GM18498 (cell line): Measurements from ENCODE around the gene ST6GALNAC3.
"Not testable (repeated sequence)": the region's sequence is repeated elsewhere in the genome, so short reads cannot be mapped to it uniquely, and the experiment has no call there.

Experiments used
- ATAC-seq: cut with Tn5 transposase; IDR thresholded peaks from one replicate; pipeline ENCODE4 v1.9.1; 2021; ENCODE audit warnings: mild to moderate bottlenecking, moderate library complexity; ENCODE audit not compliant: unreplicated experiment

Gene ST6GALNAC3

GRCh38 chr1:76238094-76238628 lies 163.6 kb downstream of the ST6GALNAC3 start:
- no peak for ATAC-seq

DNA sequence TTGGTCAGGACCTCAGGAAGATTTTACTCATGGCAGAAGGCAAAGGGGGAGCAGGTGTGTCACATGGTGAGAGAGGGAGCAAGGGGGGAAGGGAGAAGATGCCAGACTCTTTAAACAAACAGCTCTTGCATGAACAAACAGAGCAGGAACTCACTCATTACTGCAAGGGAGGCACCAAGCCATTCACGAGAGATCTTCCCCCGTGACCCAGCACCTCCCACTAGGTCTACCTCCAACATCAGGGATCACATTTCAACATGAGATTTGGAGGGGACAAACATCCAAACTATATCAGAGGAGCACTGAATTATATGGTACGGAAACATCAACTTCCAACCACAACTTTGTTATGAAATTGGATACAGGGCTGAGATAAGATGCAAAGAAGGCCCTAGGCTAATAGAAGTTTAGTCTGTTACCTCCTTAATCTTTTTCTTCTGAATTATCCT lies 164.9 kb downstream of the ST6GALNAC3 start:
- ATAC-seq: no peak

- no peak for ATAC-seq
Observed at GRCh38 chr1:76240316-76240715, 165.8 kb downstream of the ST6GALNAC3 start.

GRCh38 chr1:76242587-76242986 lies 168.0 kb downstream of the ST6GALNAC3 start:
- ATAC-seq: not testable (repeated sequence)

DNA sequence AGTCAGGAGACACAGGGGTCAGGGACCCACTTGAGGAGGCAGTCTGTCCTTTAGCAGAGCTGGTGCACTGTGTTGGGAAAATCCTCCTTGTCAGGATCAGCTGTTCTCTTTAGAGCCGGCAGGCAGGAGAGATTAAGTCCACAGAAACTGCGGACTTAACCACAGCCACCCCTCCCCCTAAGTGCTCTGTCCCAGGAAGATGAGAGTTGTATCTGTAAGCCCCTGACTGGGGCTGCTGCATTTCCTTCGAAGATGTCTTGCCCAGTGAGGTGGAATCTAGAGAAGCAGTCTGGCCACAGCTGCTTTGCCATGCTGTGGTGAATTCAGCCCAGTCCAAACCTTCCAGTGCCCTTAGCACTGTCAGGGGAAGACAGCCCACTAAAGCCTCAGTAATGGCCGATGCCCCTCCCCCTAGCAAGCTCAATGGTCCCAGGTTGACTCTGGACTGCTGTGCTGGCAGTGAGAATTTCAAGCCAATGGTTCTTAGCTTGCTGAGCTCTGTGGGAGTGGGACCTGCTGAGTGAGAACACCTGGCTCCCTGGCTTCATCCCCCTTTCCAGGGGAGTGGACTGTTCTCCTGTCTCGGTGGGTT lies 172.8 kb downstream of the ST6GALNAC3 start:
- ATAC-seq: no peak

GRCh38 chr1:76250271-76250670 lies 175.7 kb downstream of the ST6GALNAC3 start:
- no peak for ATAC-seq

GRCh38 chr1:76252431-76252830 lies 177.9 kb downstream of the ST6GALNAC3 start:
- no peak for ATAC-seq

DNA sequence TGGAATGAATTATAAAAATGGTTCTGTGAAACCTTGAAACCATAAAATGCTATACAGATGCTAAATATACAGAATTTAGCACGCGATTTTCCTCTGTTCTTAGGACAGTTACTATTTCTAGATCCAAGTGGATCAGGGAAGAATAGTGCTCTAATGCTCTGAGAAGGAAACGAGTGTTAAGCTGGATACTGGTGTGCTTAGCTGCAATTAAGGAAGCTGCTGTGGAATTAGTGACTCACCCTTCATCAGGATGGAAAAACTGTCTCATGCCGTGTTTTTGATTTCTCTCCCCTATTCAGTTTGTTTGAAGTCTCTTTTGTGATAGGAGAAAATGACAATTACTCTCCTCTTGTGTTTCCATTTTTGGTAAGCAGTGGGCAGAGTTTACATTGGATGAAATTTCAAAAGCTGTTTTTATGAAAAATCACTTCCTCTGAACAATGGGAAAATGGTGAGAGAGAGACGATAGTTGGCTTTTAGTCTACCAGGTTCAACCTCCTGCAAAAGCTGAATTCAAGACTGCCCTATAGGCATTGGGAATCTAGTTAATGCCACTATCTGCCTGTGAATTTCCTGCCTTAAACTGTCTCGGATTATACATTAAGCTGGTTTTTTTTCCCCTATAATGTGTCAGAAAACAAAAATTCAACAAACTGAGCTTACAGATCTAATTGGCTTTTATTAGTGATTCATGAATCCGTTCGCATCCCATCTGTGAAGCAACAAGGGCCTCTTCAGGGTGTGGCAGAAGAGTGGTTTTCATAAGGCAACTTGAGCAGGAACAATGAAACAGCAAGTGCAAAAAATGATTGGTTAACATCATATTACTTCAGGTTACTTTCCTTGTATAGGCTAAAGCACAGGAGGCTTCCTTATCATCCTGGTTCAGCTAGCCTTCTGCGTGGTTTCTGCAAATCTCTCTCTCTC lies 179.8 kb downstream of the ST6GALNAC3 start:
- no peak for ATAC-seq

- no peak for ATAC-seq
Observed at GRCh38 chr1:76256289-76257223, 182.0 kb downstream of the ST6GALNAC3 start.

DNA sequence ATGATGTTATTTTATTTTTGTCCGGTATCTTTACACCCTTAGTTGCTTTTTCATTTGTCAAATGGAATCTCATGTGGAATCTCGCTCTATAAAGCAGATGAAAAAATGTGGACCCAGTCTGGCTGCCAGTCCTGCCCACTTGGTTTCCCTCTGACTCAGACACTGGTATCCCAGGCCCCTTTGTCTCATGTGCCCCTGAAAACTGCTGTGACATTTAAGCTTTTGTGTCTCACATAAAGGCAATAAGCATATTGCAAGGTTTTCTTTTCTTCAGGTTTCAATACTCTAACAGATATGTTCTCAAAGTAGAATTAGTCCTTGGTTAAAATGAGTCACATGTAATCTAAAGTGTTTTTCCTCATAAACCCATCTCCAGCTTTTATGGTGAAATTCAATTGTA lies 183.3 kb downstream of the ST6GALNAC3 start:
- no peak for ATAC-seq

- ATAC-seq: no peak
Observed at GRCh38 chr1:76259270-76259669, 184.7 kb downstream of the ST6GALNAC3 start.

- ATAC-seq: no peak
Observed at GRCh38 chr1:76260279-76260678, 185.7 kb downstream of the ST6GALNAC3 start.

DNA sequence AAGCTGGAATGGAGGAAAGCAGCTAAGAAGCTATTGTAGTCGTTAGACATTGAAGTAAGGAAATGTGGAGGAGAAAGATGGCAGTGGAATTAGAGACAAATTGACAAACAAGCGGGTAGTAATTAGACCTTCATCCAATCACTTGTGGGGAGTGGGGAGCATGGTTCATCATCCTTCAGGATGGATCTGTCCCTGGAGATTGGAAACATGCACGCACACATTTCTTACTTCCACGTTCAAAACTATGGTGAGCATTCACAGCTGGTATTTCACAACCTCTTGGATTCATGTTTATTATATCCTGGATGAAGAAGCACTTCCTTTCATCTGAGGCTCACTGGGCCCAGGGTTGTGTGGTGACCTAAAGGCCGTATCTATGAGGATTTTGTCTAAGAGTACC lies 188.1 kb downstream of the ST6GALNAC3 start:
- ATAC-seq: no peak

DNA sequence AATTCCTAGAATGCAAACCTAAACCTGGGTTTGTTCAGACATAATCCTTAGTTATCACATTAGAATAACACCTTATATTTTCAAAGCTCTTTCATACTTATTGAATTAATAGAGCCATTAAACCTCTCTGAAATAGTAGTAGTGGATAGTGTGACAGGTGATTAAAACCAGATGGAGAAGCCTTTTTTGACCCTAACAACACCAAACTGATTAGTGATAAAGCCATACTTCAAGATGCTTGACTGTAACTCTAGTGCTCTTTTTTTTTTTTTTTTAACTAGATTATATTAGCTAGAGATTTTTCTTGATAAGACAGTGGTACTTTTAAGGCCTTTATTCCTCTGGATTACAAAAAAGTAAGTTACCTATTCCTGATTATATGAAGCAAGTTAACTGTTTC lies 190.1 kb downstream of the ST6GALNAC3 start:
- ATAC-seq: no peak

DNA sequence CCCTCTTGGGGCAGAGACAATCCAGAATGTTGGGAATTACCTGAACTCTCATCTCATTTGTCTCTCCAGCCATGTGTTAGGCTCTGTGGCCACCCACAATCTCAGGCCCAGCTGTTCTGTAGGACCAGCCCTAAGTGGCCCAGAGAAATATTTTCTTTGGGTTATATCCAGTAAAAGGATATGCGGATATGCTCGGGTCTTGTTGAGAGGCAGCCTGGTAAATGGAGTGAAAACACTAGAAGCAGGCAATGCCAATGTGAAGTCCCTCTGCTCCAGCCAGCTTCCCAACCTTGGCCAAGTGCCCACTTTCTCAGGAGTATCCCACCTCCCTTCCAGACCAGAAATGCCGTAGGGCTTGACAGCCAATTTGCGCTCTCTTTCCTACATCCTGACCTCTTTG lies 192.2 kb downstream of the ST6GALNAC3 start:
- no peak for ATAC-seq

DNA sequence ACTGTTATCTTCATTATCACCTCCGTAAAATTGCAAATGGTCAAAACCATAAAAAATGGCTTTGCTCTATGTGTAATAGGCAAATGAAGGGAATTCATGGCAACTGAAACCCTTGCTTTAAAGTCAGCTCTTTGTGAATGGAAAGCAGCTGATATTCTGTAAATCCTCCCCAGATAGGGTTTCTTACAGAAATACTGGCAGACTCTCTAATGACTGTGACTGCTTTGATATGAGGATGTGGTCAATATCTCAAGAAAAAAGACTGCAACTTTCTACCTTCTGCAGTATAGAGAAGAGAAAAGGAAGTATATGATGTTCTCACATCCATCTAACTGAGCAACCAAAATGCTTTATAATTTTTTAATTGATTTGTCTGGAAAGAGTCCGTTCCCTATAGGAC lies 193.1 kb downstream of the ST6GALNAC3 start:
- no peak for ATAC-seq

DNA sequence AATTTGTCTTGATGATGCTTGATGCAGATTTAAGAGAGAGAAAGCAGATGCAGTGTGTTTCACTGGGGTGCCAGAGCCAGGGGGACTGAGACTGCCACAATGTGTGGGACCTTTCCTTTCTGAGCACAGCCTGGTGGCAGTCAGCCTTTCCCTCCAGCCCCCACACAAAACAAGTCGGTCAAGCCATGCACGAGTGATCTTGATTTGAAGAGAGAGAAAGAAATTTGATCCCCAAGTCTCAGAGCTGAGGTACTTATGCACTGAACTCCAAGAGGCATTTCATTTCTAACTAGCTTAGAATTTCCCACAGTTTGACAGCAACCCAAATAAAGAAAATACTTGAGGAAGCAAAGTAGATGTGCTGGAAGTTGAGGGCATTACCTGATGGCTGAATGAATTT lies 193.8 kb downstream of the ST6GALNAC3 start:
- no peak for ATAC-seq

DNA sequence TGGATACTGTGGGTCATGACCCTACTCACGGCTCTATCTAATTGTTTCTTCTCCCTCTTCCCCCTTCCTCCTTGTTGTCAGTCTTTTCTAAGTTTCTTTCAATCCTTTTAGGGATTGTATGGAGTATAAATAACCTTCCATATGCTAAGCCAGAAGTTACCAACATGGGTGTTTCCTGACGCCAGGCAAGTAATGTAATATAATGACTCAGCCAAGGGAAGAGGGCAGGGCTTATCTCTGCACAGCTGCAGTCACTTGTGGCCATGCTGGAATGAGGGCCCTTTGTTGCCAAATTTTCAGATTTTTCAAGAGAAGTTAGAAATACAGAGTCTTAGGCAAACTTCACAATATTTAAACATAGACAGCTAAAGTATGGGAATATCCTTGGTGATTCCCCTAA lies 194.6 kb downstream of the ST6GALNAC3 start:
- ATAC-seq: no peak

DNA sequence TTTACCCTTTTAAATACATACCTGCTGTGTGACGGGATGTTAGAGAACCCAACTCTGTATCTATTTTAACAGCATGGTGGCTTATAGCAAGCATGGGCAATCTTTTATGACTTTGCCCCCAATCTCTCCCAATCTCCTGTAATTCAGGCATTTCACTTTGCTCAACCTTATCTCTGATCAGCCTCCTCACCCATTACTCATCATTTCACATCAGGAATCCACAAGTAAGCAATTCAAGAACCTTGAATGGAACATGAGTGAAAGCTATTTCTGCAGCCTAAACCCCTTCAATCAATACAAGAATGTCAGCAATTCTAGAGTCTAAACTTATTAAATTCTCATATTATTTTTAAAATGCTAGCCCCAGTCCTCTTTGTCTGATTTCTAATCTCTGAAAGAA lies 199.8 kb downstream of the ST6GALNAC3 start:
- no peak for ATAC-seq

DNA sequence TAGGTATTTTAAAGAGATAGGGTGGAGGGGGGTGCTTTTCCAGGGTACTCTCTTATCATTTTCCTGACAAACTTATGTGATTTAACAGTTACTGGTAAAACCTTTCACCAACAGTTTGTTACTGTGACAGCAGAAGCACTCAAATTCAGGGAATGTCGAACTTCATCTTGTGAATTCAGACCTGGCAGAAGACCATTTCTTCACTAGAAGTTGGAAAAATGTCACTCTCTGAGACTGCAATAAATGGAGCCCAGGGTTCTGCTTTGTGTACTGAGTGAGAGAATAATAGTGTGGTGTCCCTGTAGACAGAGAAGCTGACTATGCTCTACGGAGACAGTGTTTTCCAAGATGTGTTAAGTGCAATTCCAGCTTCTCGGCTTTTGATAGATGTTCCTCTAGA lies 200.2 kb downstream of the ST6GALNAC3 start:
- no peak for ATAC-seq

DNA sequence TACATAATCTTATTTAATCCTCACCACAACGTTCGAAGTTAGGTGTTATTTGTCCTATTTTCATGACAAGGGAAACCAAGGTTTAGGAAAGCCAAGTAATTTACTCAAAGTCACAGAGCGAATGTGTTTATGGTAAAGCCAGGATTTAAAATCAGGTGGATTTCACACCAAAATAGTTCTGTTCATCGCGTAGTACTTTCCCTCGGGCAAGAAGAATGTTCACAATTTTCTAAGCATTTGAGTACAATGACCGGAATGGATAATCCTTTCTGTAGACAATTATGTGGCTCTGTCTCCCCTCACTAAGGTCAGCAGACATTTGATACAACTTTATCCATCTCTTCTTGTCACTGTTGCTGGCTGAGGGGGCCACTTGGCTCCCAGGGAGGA lies 204.2 kb downstream of the ST6GALNAC3 start:
- ATAC-seq: no peak
